Bronchial epithelial cell (primary cell): ENCODE measurements around the gene GNLY. TPM values are rescaled to one million over a fixed set of nuclear protein-coding genes. Genes with fewer than 3 reads are reported as not detected.

Experiments used
- DNase-seq: peaks from one replicate; pipeline ENCODE4 v3.0.0-alpha.2; 2010; ENCODE audit warnings: low read depth
- FAIRE-seq: peaks from 2 replicates; lab custom pipeline; 2011; peaks lifted over from hg19 to GRCh38; lab: Jason Lieb, UNC
- H3K27me3 ChIP-seq: 2 replicates; pipeline ENCODE4 v1.5.1; 2011; ENCODE audit warnings: low read length; ENCODE audit not compliant: control insufficient read depth, insufficient read depth
- H3K36me3 ChIP-seq: 2 replicates; pipeline ENCODE4 v1.5.1; 2011; ENCODE audit warnings: low read length; ENCODE audit not compliant: control insufficient read depth, insufficient read depth
- H3K4me3 ChIP-seq: 2 replicates; pipeline ENCODE4 v1.5.1; 2011; ENCODE audit warnings: mild to moderate bottlenecking, low read depth, low read length, control low read depth
- CTCF ChIP-seq: IDR thresholded peaks from 2 replicates; pipeline ENCODE4 v1.5.1; 2011; ENCODE audit warnings: mild to moderate bottlenecking, moderate library complexity, low read length, control low read depth, inconsistent platforms; ENCODE audit not compliant: insufficient read depth, severe bottlenecking
- total RNA-seq: library from RNA; depleted of rRNA; stranded (reverse); fragments of >200 nt; gene quantifications from 2 replicates; pipeline ENCODE4 v1.2.1, GENCODE V29; 2014

GNLY gene
- total RNA-seq, 1 donor from 2014 or later, result not detected

GRCh38 chr2:85649201-85650190 is 44.7 kb upstream of the GNLY start:
- TF ChIP-seq CTCF, result no peak
- no peaks in the 10 kb centered on the region for H3K27me3 ChIP-seq
- H3K36me3 ChIP-seq, result peaks cover 22% of the 10 kb centered on the region
- FAIRE-seq, result no peak
- H3K4me3 ChIP-seq, result no peak overlapping the region
- no peak for DNase-seq

- Histone ChIP-seq H3K36me3 (peaks cover 17% of the 10 kb centered on the region), H3K27me3 (no peaks in the 10 kb centered on the region), H3K4me3 (no peak overlapping the region)
- DNase-seq (no peak), FAIRE-seq (no peak)
- no peak for TF ChIP-seq CTCF
Observed at GRCh38 chr2:85650456-85650855, 43.7 kb upstream of the GNLY start.

GRCh38 chr2:85651097-85651496 is 43.1 kb upstream of the GNLY start:
- DNase-seq (no peak), FAIRE-seq (no peak)
- H3K36me3 ChIP-seq, result peaks cover 12% of the 10 kb centered on the region
- no peak for TF ChIP-seq CTCF
- no peaks in the 10 kb centered on the region for H3K27me3 ChIP-seq
- no peak overlapping the region for H3K4me3 ChIP-seq

GRCh38 chr2:85652056-85652455 is 42.1 kb upstream of the GNLY start:
- Histone ChIP-seq H3K36me3 (peaks cover 12% of the 10 kb centered on the region), H3K27me3 (no peaks in the 10 kb centered on the region), H3K4me3 (no peak overlapping the region)
- DNase-seq (no peak), FAIRE-seq (no peak)
- TF ChIP-seq CTCF, result no peak

GRCh38 chr2:85653996-85654395 is 40.2 kb upstream of the GNLY start:
- DNase-seq, result no peak

More at GRCh38 chr2:85653996-85654395, 40.2 kb upstream of the GNLY start:
- TF ChIP-seq CTCF, result no peak
- FAIRE-seq, result no peak
- Histone ChIP-seq H3K27me3 (no peaks in the 10 kb centered on the region), H3K4me3 (no peak overlapping the region), H3K36me3 (peaks cover 2% of the 10 kb centered on the region)
